GM18867 (cell line): ENCODE results near the gene DACH1.

ENCODE experiments used
- ATAC-seq: cut with Tn5 transposase; IDR thresholded peaks from one replicate; pipeline ENCODE4 v1.9.1; 2021; ENCODE audit warnings: mild to moderate bottlenecking, moderate library complexity; ENCODE audit not compliant: unreplicated experiment

Gene DACH1

GRCh38 chr13:71714802-71715375, 152.1 kb downstream of the DACH1 start:
- no peak for ATAC-seq

GRCh38 chr13:71712988-71713653, 153.9 kb downstream of the DACH1 start:
- no peak for ATAC-seq

- no peak for ATAC-seq
Measured at GRCh38 chr13:71704656-71705055, 162.3 kb downstream of the DACH1 start.

DNA sequence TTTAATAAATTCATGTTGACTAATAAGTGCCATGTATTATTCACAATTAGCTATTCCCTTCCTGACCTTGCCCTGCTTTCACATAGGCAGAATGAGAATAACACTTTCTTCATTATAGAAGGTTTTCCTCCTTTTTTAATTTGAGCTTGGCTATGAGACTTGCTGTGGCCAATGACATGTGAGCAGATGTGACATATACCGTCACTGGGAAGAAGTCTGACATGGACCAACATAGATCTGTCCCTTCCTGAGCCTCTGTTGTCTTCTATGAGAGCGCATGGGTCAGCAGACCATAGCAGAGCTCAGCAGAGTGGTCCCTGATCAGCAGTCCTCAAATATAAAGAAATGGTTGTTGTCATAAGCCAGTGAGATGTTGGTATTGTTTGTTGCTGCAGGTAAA, 163.9 kb downstream of the DACH1 start:
- ATAC-seq: no peak

GRCh38 chr13:71702253-71702652, 164.8 kb downstream of the DACH1 start:
- ATAC-seq: no peak

- ATAC-seq: no peak
Measured at GRCh38 chr13:71701741-71702140, 165.3 kb downstream of the DACH1 start.

DNA sequence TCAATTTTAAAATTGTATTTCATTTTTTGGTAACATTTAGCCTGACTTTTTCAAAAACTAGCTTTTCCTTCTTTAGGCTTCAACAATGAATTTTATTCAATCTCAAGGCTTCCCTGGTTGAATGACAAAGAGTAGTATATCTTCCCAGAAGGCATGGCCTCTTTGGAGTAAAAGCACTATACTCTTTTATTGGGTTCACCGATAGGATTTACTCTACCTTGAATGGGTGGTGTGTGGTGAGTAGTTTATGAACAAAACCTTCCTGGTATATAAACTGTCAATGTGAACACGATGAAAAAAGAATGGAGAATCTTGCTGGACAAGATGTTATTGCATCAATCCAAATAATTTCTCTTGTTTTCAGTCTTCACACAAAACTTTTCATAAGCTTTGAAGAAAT, 167.7 kb downstream of the DACH1 start:
- ATAC-seq: no peak

- no peak for ATAC-seq
Measured at GRCh38 chr13:71695662-71696061, 171.3 kb downstream of the DACH1 start.

GRCh38 chr13:71685072-71685471, 181.9 kb downstream of the DACH1 start:
- ATAC-seq: no peak

GRCh38 chr13:71681901-71682613, 184.9 kb downstream of the DACH1 start:
- no peak for ATAC-seq

DNA sequence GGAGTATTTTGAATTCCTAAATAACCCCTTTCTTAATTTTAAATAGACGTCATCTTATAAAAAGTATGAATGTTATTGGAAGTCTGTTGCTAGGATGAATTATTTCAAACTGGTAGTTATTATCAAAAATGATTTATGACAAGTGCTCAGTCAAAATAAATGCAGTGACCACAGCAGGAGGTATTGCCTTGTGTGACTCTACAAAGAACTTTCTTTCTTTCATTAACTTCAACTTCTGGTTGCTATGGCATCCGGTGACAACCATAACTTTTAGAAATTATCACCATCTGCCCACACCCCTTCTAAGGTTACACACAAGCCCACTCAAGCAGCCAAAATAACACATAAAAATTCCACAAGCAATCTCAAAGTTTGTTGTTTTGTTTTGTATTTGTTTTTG, 189.9 kb downstream of the DACH1 start:
- ATAC-seq: no peak

- no peak for ATAC-seq
Measured at GRCh38 chr13:71672512-71672911, 194.5 kb downstream of the DACH1 start.

GRCh38 chr13:71663431-71663830, 203.6 kb downstream of the DACH1 start:
- ATAC-seq: no peak

GRCh38 chr13:71661921-71662320, 205.1 kb downstream of the DACH1 start:
- no peak for ATAC-seq

- ATAC-seq: no peak
Measured at GRCh38 chr13:71659404-71659803, 207.6 kb downstream of the DACH1 start.

GRCh38 chr13:71645467-71645866, 221.5 kb downstream of the DACH1 start:
- ATAC-seq: no peak

DNA sequence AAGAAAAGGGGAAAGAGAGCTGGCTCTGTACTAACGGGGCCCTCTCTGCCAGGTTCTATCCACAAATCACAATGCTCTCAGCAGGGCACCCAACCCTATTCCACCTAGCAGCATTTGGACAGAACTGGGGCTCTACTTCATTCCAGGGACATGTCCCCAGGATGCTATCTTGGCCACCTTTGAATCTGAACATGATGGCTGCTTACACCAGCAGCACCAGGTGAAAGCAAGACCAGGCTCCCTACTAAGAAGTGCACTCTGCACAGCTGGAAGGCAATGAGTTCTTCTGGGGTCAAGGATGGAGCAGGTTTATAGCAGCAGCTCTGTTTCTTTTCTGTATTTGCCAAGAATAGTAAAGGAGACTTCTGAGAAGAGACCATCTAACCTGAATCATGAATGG, 222.4 kb downstream of the DACH1 start:
- no peak for ATAC-seq

- ATAC-seq: no peak
Measured at GRCh38 chr13:71643448-71643860, 223.6 kb downstream of the DACH1 start.

DNA sequence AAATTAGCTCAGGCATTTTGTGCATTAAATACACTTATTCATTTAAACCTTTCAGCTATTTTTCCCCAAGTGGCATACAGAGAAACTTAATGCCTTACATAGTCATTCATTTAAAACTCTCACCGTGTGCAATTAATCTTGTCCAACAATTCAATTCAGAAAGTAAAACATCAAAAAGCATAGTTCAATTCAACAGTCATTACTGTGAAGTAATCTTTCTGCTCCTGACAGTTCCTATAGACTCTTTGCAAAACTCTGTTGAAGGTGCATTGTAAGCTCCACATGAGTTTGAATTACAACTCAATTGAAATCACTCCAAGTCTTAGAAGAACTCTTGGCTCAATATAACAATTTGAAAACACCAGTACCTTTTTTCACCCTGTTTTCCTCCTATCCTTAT, 228.3 kb downstream of the DACH1 start:
- no peak for ATAC-seq

DNA sequence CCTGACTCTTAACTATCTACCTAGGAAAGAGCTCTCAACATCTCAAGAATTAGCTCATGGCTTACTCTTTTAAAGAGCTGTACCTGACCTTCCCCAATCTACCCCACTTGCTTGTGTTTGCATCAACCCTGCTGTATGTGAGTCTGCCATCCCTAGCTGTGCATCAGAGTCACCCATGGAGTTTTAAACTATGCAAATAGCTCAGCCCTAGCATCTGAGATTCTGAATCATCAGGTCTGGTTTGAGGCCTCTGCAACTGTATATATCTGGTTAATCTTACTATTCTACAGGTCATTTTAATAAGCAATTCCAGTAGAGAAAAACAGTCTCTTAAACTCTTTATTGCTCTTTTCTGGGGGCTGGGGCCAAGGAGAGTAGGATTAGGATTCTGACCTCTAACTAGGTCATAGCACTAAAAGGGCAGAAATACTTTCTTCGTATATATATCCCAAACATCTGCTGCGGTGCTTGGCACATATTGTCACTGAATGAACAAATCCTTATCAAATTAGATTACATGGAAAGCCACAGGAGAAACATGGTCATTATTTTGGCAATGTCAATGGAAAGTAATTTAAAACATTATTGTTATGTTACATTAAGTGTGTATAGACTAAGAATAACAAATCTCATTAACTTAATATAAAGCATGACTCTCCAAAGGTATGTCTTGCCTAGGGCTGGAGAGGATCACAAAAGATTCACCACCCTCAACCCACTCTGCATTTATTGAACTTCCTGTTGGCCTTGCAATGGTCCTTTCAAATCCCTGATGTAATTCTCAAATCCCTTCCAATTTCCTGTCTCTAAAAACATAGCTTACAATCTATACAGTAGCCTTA, 232.2 kb downstream of the DACH1 start:
- ATAC-seq: no peak

GRCh38 chr13:71634182-71634581, 232.8 kb downstream of the DACH1 start:
- ATAC-seq: no peak
